Measurements from ENCODE around the gene STRN4. TPM values are rescaled to one million over a fixed set of nuclear protein-coding genes. Genes with fewer than 3 reads are reported as not detected.

STRN4 gene
- total and polyA plus RNA-seq, 9 of the 15 experiments (the other 6 are each of a cell fraction or from before 2014, with no cell fraction given): 0.62 to 83.7 (median 36.9) TPM

GRCh38 chr19:46785980-46786235 lies 39.7 kb upstream of the STRN4 start (continued):
- TF ChIP-seq WHSC1 (IDR thresholded peaks at IDR 0.05; ENCODE audit: low read length) (no peak), KAT8 (IDR thresholded peaks at IDR 0.05; ENCODE audit: low read depth) (no peak), MLLT1 (IDR thresholded peaks at IDR 0.05) (peak; percentile 14 to 37; a peak in 2 of 4 replicates), HLTF (IDR thresholded peaks at IDR 0.05) (0 out of 2 replicates have a peak, but pooled peaks have one; percentile 63), JUN (IDR thresholded peaks at IDR 0.05; ENCODE audit: borderline replicate concordance, low read depth, low read length) (no peak), JUN (CRISPR knock-in tag; IDR thresholded peaks at IDR 0.05; ENCODE audit: borderline replicate concordance) (0 out of 2 replicates have a peak, but pooled peaks have one; percentile 76), DNMT1 (IDR thresholded peaks at IDR 0.05) (no peak)

- WGBS (ENCODE audit: insufficient coverage, low coverage, missing lambda C conversion rate): 0% methylated on average over 19 of the region's 19 CpGs
- ChIA-PET CTCF (ENCODE audit: low intra/inter-chr PET ratio) (no interaction called here), POLR2A (interaction anchor here (0.5 to 5.9 kb wide), 45 partner anchors 8 to 863 kb away, joined by 3 to 89 read pairs (median 5); partner anchors contain the start of genes AP2S1 and DACT3)
- H3K9me3 ChIP-seq (replicated peaks; ENCODE audit: control insufficient read depth, insufficient read depth, low read depth, low read length): no peaks in the 10 kb centered on the region
- H2AFZ ChIP-seq (ENCODE audit: low read depth, low read length): no peak overlapping the region
- peak overlapping the region; percentile 92 for H3K4me2 ChIP-seq (ENCODE audit: insufficient read depth, low read length)
- H3K9me1 ChIP-seq (ENCODE audit: control insufficient read depth, insufficient read depth, low read length): peaks cover 5% of the 10 kb centered on the region
- no peak for ATAC-seq
- H3K4me1 ChIP-seq (replicated peaks in 1 of 2; ENCODE audit: control insufficient read depth in 2 of 2, insufficient read depth in 2 of 2, low read length in 2 of 2): peaks cover 28 to 49% of the 10 kb centered on the region in 2 experiments
- in situ Hi-C loops (cut with MboI) (no loop called here), intact Hi-C loops (cut with micrococcal nuclease) (loop anchor here (5.0 kb wide), 1 partner anchor 42 kb away; no protein-coding TSS in a partner anchor)
- H3K27ac ChIP-seq (ENCODE audit: extremely low read depth, low read depth, low read length): peak overlapping the region; percentile 95
- DNase-seq (ENCODE audit: extremely low read depth in 1 of 4, low spot score in 3 of 4): no peak
- H3K36me3 ChIP-seq (ENCODE audit: control insufficient read depth, insufficient read depth, low read length): peaks cover 63% of the 10 kb centered on the region
- H3K27me3 ChIP-seq (ENCODE audit: control insufficient read depth in 2 of 2, insufficient read depth in 2 of 2, low read length in 2 of 2): no peaks in the 10 kb centered on the region
- H3K9ac ChIP-seq (ENCODE audit: insufficient read depth in 1 of 2, low read depth in 2 of 2, low read length in 2 of 2): peak overlapping the region; percentile 99
- BruUV-seq (replicated peaks): TSS peak; percentile 74
- FAIRE-seq: no peak
- H3K4me3 ChIP-seq: peak overlapping the region; percentile 91
- H4K20me1 ChIP-seq (replicated peaks; ENCODE audit: control insufficient read depth, insufficient read depth, low read length): peaks cover 54% of the 10 kb centered on the region
- peaks cover 80% of the 10 kb centered on the region for H3K79me2 ChIP-seq (ENCODE audit: control insufficient read depth, insufficient read depth, low read length)
- 0 out of 2 replicates have a peak, but pooled peaks have one; percentile 11 for TF ChIP-seq HINFP (tag; conservative IDR thresholded peaks at IDR 0.05; ENCODE audit: low read depth)
- no peak for TF ChIP-seq SMARCA4 (IDR thresholded peaks at IDR 0.05)
- TF ChIP-seq ZKSCAN3 (CRISPR knock-in tag; IDR thresholded peaks at IDR 0.05): no peak
- no peak for TF ChIP-seq SMAD4 (CRISPR knock-in tag; conservative IDR thresholded peaks at IDR 0.05)
- no peak for TF ChIP-seq CLOCK (CRISPR knock-in tag; IDR thresholded peaks at IDR 0.05; ENCODE audit: borderline replicate concordance)
- TF ChIP-seq ZBTB9 (CRISPR knock-in tag; IDR thresholded peaks at IDR 0.05): no peak
Observed at GRCh38 chr19:46785054-46785979, 39.1 kb upstream of the STRN4 start.
